ENCODE results near the gene ITPRID2. TPM values are rescaled to one million over a fixed set of nuclear protein-coding genes. Genes with fewer than 3 reads are reported as not detected.

Gene ITPRID2
- total RNA-seq, 2 experiments from 2014 or later, result 42.5 to 50.8 TPM

GRCh38 chr2:181902625-181903024 lies 11.1 kb downstream of the ITPRID2 start:
- H3K27ac Mint-ChIP-seq, result no peak overlapping the region
- no peaks in the 10 kb centered on the region for H3K9me3 Mint-ChIP-seq
- intact Hi-C loops (cut with micrococcal nuclease), result no loop called here
- TF ChIP-seq CTCF (IDR thresholded peaks at IDR 0.05), result no peak
- CTCF ChIA-PET, result interaction anchor here (0.9 to 3.9 kb wide), 8 partner anchors 11 to 187 kb away, joined by 3 to 35 read pairs (median 4); partner anchors contain the start of gene ITPRID2
- no peak for ATAC-seq
- no peak for DNase-seq
- H3K36me3 Mint-ChIP-seq (ENCODE audit: low read depth), result peaks cover 45% of the 10 kb centered on the region
- no peaks in the 10 kb centered on the region for H3K27me3 Mint-ChIP-seq
- POLR2A ChIA-PET, result interaction anchor here (1.2 kb wide), 1 partner anchor 10 kb away, joined by 3 read pairs; no protein-coding TSS in a partner anchor
- H3K4me1 Mint-ChIP-seq (ENCODE audit: low read depth), result peaks cover 27% of the 10 kb centered on the region
- H3K4me3 Mint-ChIP-seq, result no peak overlapping the region

GRCh38 chr2:181904022-181904632 lies 12.6 kb downstream of the ITPRID2 start:
- ATAC-seq (no peak), DNase-seq (peak; percentile 6)
- Mint-ChIP-seq H3K4me3 (no peak overlapping the region), H3K4me1 (ENCODE audit: low read depth) (peaks cover 27% of the 10 kb centered on the region), H3K27ac (no peak overlapping the region), H3K27me3 (no peaks in the 10 kb centered on the region), H3K36me3 (ENCODE audit: low read depth) (peaks cover 45% of the 10 kb centered on the region), H3K9me3 (no peaks in the 10 kb centered on the region)
- peak; percentile 67 for TF ChIP-seq CTCF (IDR thresholded peaks at IDR 0.05)
- POLR2A ChIA-PET, result interaction anchor here (1.2 kb wide), 1 partner anchor 11 kb away, joined by 3 read pairs; no protein-coding TSS in a partner anchor
- intact Hi-C loops (cut with micrococcal nuclease), result loop anchor here (2.0 kb wide), 1 partner anchor 161 kb away; no protein-coding TSS in a partner anchor
- CTCF ChIA-PET, result interaction anchor here (0.8 to 3.9 kb wide), 14 partner anchors 9 to 163 kb away, joined by 3 to 35 read pairs (median 4); partner anchors contain the start of gene ITPRID2

GRCh38 chr2:181907057-181907456 lies 15.5 kb downstream of the ITPRID2 start:
- CTCF ChIA-PET, result no interaction called here
- POLR2A ChIA-PET, result no interaction called here
- peaks cover 18% of the 10 kb centered on the region for H3K4me1 Mint-ChIP-seq (ENCODE audit: low read depth)
- DNase-seq (no peak), ATAC-seq (peak; percentile 30)
- H3K27ac Mint-ChIP-seq, result no peak overlapping the region
- H3K36me3 Mint-ChIP-seq (ENCODE audit: low read depth), result peaks cover 34% of the 10 kb centered on the region
- no peak for TF ChIP-seq CTCF (IDR thresholded peaks at IDR 0.05)
- no peaks in the 10 kb centered on the region for H3K9me3 Mint-ChIP-seq
- no peaks in the 10 kb centered on the region for H3K27me3 Mint-ChIP-seq
- H3K4me3 Mint-ChIP-seq, result no peak overlapping the region
- intact Hi-C loops (cut with micrococcal nuclease), result no loop called here

GRCh38 chr2:181907635-181908034 lies 16.1 kb downstream of the ITPRID2 start:
- no peak overlapping the region for H3K4me3 Mint-ChIP-seq
- intact Hi-C loops (cut with micrococcal nuclease), result no loop called here
- H3K9me3 Mint-ChIP-seq, result no peaks in the 10 kb centered on the region
- ATAC-seq (no peak), DNase-seq (no peak)
- no peak overlapping the region for H3K27ac Mint-ChIP-seq
- no peak for TF ChIP-seq CTCF (IDR thresholded peaks at IDR 0.05)
- peaks cover 20% of the 10 kb centered on the region for H3K4me1 Mint-ChIP-seq (ENCODE audit: low read depth)
- ChIA-PET POLR2A (no interaction called here), CTCF (interaction anchor here (1.4 kb wide), 1 partner anchor 192 kb away, joined by 4 read pairs; no protein-coding TSS in a partner anchor)
- peaks cover 32% of the 10 kb centered on the region for H3K36me3 Mint-ChIP-seq (ENCODE audit: low read depth)
- H3K27me3 Mint-ChIP-seq, result no peaks in the 10 kb centered on the region

Data from activated CD8-positive, alpha-beta T cell treated with anti-CD3 and anti-CD28 coated beads for 36 hours (primary cell).